ENCODE measurements around the gene WASF2.
"Not testable (repeated sequence)": the region's sequence is repeated elsewhere in the genome, so short reads cannot be mapped to it uniquely, and the experiment has no call there.

The WASF2 gene

GRCh38 chr1:27471477-27471876 is 18.5 kb downstream of the WASF2 start:
- TF ChIP-seq, protein P1, sequence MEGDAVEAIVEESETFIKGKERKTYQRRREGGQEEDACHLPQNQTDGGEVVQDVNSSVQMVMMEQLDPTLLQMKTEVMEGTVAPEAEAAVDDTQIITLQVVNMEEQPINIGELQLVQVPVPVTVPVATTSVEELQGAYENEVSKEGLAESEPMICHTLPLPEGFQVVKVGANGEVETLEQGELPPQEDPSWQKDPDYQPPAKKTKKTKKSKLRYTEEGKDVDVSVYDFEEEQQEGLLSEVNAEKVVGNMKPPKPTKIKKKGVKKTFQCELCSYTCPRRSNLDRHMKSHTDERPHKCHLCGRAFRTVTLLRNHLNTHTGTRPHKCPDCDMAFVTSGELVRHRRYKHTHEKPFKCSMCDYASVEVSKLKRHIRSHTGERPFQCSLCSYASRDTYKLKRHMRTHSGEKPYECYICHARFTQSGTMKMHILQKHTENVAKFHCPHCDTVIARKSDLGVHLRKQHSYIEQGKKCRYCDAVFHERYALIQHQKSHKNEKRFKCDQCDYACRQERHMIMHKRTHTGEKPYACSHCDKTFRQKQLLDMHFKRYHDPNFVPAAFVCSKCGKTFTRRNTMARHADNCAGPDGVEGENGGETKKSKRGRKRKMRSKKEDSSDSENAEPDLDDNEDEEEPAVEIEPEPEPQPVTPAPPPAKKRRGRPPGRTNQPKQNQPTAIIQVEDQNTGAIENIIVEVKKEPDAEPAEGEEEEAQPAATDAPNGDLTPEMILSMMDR (IDR thresholded peaks at IDR 0.05): no peak
- no peaks in the 10 kb centered on the region for H3K36me3 ChIP-seq (ENCODE audit: control insufficient read depth, insufficient read depth, low read length)
- H2AFZ ChIP-seq: no peak overlapping the region
- H3K79me2 ChIP-seq: peaks cover 24% of the 10 kb centered on the region
- H3K27me3 ChIP-seq (ENCODE audit: control insufficient read depth, insufficient read depth, low read length): no peaks in the 10 kb centered on the region
- peaks cover 2% of the 10 kb centered on the region for H3K4me1 ChIP-seq
- no peak overlapping the region for H3K9ac ChIP-seq
- no peak overlapping the region for H3K27ac ChIP-seq
- no peak overlapping the region for H3K4me3 ChIP-seq (ENCODE audit: low read depth, low read length)
- H3K9me3 ChIP-seq (ENCODE audit: control insufficient read depth, low read length): no peaks in the 10 kb centered on the region
- H3K4me2 ChIP-seq (ENCODE audit: low read length): no peak overlapping the region

DNA sequence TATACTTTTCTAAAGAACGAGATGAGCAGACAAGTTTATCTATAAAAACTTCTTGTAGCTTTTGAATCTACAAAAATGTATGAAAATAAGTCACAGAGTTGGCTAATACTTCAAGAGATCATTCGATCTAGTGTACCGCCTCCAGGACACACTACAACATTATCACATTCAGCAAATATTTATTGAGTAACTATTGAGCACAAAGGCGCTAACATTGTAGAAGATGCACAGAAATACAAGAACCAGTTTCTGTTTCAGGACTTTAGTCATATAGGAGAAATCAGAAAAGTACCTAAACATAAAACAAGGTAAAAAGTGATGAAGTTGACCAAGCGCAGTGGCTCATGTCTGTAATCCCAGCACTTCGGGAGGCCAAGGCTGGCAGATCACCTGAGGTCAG is 20.6 kb downstream of the WASF2 start:
- Histone ChIP-seq H3K9ac (no peak overlapping the region), H3K36me3 (ENCODE audit: control insufficient read depth, insufficient read depth, low read length) (no peaks in the 10 kb centered on the region), H3K27ac (no peak overlapping the region), H3K4me1 (peaks cover 2% of the 10 kb centered on the region), H3K79me2 (peaks cover 14% of the 10 kb centered on the region), H3K4me2 (ENCODE audit: low read length) (no peak overlapping the region), H3K9me3 (ENCODE audit: control insufficient read depth, low read length) (no peaks in the 10 kb centered on the region), H3K4me3 (ENCODE audit: low read depth, low read length) (no peak overlapping the region), H2AFZ (no peak overlapping the region), H3K27me3 (ENCODE audit: control insufficient read depth, insufficient read depth, low read length) (no peaks in the 10 kb centered on the region)
- TF ChIP-seq, protein P1 (IDR thresholded peaks at IDR 0.05): no peak

DNA sequence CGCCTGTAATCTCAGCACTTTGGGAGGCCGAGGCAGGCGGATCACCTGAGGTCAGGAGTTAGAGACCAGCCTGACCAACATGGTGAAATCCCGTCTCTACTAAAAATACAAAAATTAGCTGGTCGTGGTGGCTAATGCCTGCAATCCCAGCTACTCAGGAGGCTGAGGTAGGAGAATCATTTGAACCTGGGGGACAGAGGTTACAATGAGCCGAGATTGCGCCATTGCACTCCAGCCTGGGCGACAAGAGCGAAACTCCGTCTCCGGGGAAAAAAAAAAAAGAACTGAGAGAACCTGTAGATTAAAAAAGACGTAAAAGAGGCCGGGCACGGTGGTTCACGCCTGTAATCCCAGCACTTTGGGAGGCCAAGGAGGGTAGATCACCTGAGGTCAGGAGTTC is 21.6 kb downstream of the WASF2 start:
- not testable (repeated sequence) for H3K27me3 ChIP-seq (ENCODE audit: control insufficient read depth, insufficient read depth, low read length); H3K9ac ChIP-seq; H3K36me3 ChIP-seq (ENCODE audit: control insufficient read depth, insufficient read depth, low read length); H3K4me2 ChIP-seq (ENCODE audit: low read length); H3K4me3 ChIP-seq (ENCODE audit: low read depth, low read length); H3K9me3 ChIP-seq (ENCODE audit: control insufficient read depth, low read length); H2AFZ ChIP-seq; H3K4me1 ChIP-seq; H3K27ac ChIP-seq
- peaks cover 14% of the 10 kb centered on the region for H3K79me2 ChIP-seq

DNA sequence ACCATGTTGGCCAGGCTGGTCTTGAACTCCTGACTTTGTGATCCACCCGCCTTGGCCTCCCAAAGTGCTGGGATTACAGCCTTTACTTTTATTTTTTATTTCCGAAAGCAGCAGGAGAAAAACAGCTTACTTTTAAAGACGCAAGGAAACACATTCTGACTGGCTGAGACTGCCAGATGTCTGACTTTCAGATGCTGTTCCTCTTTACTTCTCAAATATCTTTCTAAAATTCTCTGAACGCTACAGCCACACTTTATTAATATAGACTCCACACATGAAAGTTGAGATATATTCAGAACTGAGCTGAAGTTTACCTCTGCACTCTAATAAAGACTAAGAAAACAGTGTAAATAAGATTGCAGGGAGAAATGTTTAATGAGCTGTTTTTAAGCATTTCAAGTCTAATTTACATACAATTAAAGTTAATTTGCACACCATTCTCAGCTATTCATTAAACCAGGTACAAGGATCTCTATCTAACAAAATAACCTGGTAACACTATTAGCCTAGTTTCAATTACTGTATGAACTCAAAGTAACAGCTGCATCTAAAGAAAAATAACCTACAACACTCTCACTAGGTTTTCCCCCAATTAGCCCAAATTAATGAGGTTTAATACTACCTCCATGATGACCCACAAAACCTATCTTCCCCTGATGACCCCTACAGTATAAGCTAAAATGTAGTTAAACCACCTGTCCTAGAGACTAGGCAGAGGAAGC is 24.9 kb downstream of the WASF2 start:
- H3K27me3 ChIP-seq (ENCODE audit: control insufficient read depth, insufficient read depth, low read length): no peaks in the 10 kb centered on the region
- no peaks in the 10 kb centered on the region for H3K9me3 ChIP-seq (ENCODE audit: control insufficient read depth, low read length)
- H3K36me3 ChIP-seq (ENCODE audit: control insufficient read depth, insufficient read depth, low read length): no peaks in the 10 kb centered on the region
- peaks cover 24% of the 10 kb centered on the region for H3K79me2 ChIP-seq
- TF ChIP-seq, protein P1 (IDR thresholded peaks at IDR 0.05): no peak
- H3K4me2 ChIP-seq (ENCODE audit: low read length): no peak overlapping the region
- no peak overlapping the region for H3K9ac ChIP-seq
- H3K4me1 ChIP-seq: no peaks in the 10 kb centered on the region
- H3K27ac ChIP-seq: no peak overlapping the region
- no peak overlapping the region for H3K4me3 ChIP-seq (ENCODE audit: low read depth, low read length)
- no peak overlapping the region for H2AFZ ChIP-seq

DNA sequence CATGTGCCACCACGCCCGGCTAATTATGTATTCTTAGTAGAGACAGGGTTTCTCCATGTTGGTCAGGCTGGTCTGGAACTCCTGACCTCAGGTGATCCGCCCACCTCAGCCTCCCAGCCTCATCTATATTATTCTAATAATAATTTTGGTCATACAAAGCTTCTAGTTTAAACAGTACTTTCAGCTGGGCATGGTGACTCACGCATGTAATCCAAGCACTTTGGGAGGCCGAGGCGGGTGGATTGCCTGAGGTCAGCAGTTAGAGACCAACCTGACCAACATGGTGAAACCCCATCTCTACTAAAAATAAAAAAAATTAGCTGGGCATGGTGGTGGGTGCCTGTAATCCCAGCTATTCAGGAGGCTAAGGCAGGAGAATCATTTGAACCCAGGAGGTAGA is 26.1 kb downstream of the WASF2 start:
- peaks cover 24% of the 10 kb centered on the region for H3K79me2 ChIP-seq
- not testable (repeated sequence) for H3K4me2 ChIP-seq (ENCODE audit: low read length); H3K27ac ChIP-seq; H3K4me1 ChIP-seq; H2AFZ ChIP-seq; H3K9ac ChIP-seq; H3K9me3 ChIP-seq (ENCODE audit: control insufficient read depth, low read length); H3K4me3 ChIP-seq (ENCODE audit: low read depth, low read length); H3K36me3 ChIP-seq (ENCODE audit: control insufficient read depth, insufficient read depth, low read length); H3K27me3 ChIP-seq (ENCODE audit: control insufficient read depth, insufficient read depth, low read length)

- H3K36me3 ChIP-seq (ENCODE audit: control insufficient read depth, insufficient read depth, low read length); H3K4me3 ChIP-seq (ENCODE audit: low read depth, low read length); H2AFZ ChIP-seq; H3K27me3 ChIP-seq (ENCODE audit: control insufficient read depth, insufficient read depth, low read length); H3K9me3 ChIP-seq (ENCODE audit: control insufficient read depth, low read length); H3K27ac ChIP-seq; H3K9ac ChIP-seq; H3K4me2 ChIP-seq (ENCODE audit: low read length); H3K4me1 ChIP-seq: not testable (repeated sequence)
- peaks cover 15% of the 10 kb centered on the region for H3K79me2 ChIP-seq
These were observed 31.4 kb downstream of the WASF2 start for GRCh38 chr1:27458521-27458920.

Measured in parathyroid adenoma (tissue), 2 donors.